Liver (tissue), 9 donors: ENCODE data around the gene MYRF. TPM values are rescaled to one million over a fixed set of nuclear protein-coding genes. Genes with fewer than 3 reads are reported as not detected.

Source experiments
- DNase-seq: peaks from one replicate; pipeline ENCODE4 v3.0.0-alpha.2; 2017; ENCODE audit warnings: low spot score
- H3K27ac ChIP-seq, 2 donors: one replicate each; pipeline ENCODE4 v1.7.0; 2013; ENCODE audit warnings: inconsistent platforms in 2 of 2, low read length in 2 of 2, control low read depth in 1 of 2, low read depth in 1 of 2, mild to moderate bottlenecking in 1 of 2
- H3K27me3 ChIP-seq, 4 donors: one replicate each; pipeline versions ENCODE4 v1.6.1 to v1.7.0; 2013; ENCODE audit warnings: low read length in 3 of 4, inconsistent platforms in 1 of 4, mild to moderate bottlenecking in 1 of 4, moderate library complexity in 1 of 4; ENCODE audit not compliant: control insufficient read depth in 4 of 4, insufficient read depth in 4 of 4
- H3K36me3 ChIP-seq, 4 donors: one replicate each; pipeline versions ENCODE4 v1.6.1 to v1.7.0; 2013; ENCODE audit warnings: low read length in 3 of 4, mild to moderate bottlenecking in 3 of 4, low read depth in 1 of 4, moderate library complexity in 1 of 4; ENCODE audit not compliant: control insufficient read depth in 4 of 4, insufficient read depth in 3 of 4
- H3K4me1 ChIP-seq, 4 donors: one replicate each; pipeline versions ENCODE4 v1.6.1 to v1.7.0; 2013; ENCODE audit warnings: low read length in 3 of 4, mild to moderate bottlenecking in 3 of 4, moderate library complexity in 1 of 4; ENCODE audit not compliant: control insufficient read depth in 4 of 4, insufficient read depth in 4 of 4
- H3K4me3 ChIP-seq, 3 donors: one replicate each; pipeline versions ENCODE4 v1.6.1 to v1.7.0; 2013; ENCODE audit warnings: low read length in 3 of 3, control low read depth in 1 of 3, low read depth in 1 of 3, mild to moderate bottlenecking in 1 of 3
- H3K9ac ChIP-seq, 2 donors: one replicate each; pipeline ENCODE4 v1.7.0; 2013; ENCODE audit warnings: low read length in 2 of 2, mild to moderate bottlenecking in 2 of 2, moderate library complexity in 2 of 2, control low read depth in 1 of 2, low read depth in 1 of 2
- H3K9me3 ChIP-seq, 4 donors: one replicate each; pipeline versions ENCODE4 v1.6.1 to v1.7.0; 2013; ENCODE audit warnings: low read length in 3 of 4; ENCODE audit not compliant: control insufficient read depth in 4 of 4
- ATF3 ChIP-seq: IDR thresholded peaks from 2 replicates; pipeline ENCODE4 v1.6.1; 2016; ENCODE audit warnings: antibody characterized with exemption
- CTCF ChIP-seq: fragments of 150-350 bp; IDR thresholded peaks from 2 replicates; pipeline ENCODE4 v1.5.1; 2017; ENCODE audit warnings: improper control_type of control experiment, low read depth, low read length; ENCODE audit not compliant: missing input control
- EGR1 ChIP-seq, 2 donors: IDR thresholded peaks; 2 replicates each; pipeline ENCODE4 v1.6.1; 2016 to 2018; ENCODE audit warnings: antibody characterized with exemption in 2 of 2, low read depth in 2 of 2
- FOXA1 ChIP-seq: IDR thresholded peaks from 2 replicates; pipeline ENCODE4 v1.6.1; 2016; ENCODE audit warnings: antibody characterized with exemption
- GABPA ChIP-seq, 2 donors: IDR thresholded peaks in 1 of 2; conservative IDR thresholded peaks in 1 of 2; 2 replicates each; pipeline ENCODE4 v1.6.1; 2016; ENCODE audit warnings: antibody characterized with exemption in 2 of 2, mild to moderate bottlenecking in 1 of 2, moderate library complexity in 1 of 2
- HNF4A ChIP-seq, 2 donors: conservative IDR thresholded peaks; 2 replicates each; pipeline ENCODE4 v1.6.1; 2016; ENCODE audit warnings: antibody characterized with exemption in 2 of 2, mild to moderate bottlenecking in 2 of 2
- HNF4G ChIP-seq: IDR thresholded peaks from 2 replicates; pipeline ENCODE4 v1.6.1; 2016; ENCODE audit warnings: antibody characterized with exemption
- JUND ChIP-seq, 2 donors: IDR thresholded peaks; 2 replicates each; pipeline ENCODE4 v1.6.1; 2016; ENCODE audit warnings: antibody characterized with exemption in 2 of 2
- MAX ChIP-seq: IDR thresholded peaks from 2 replicates; pipeline ENCODE4 v1.6.1; 2016; ENCODE audit warnings: antibody characterized with exemption
- NR2F2 ChIP-seq: IDR thresholded peaks from 2 replicates; pipeline ENCODE4 v1.6.1; 2016; ENCODE audit warnings: antibody characterized with exemption
- RAD21 ChIP-seq, 2 donors: IDR thresholded peaks; 2 replicates each; pipeline ENCODE4 v1.6.1; 2016; ENCODE audit warnings: antibody characterized with exemption in 2 of 2, mild to moderate bottlenecking in 2 of 2
- REST ChIP-seq: IDR thresholded peaks from 2 replicates; pipeline ENCODE4 v1.6.1; 2016; ENCODE audit warnings: antibody characterized with exemption, mild to moderate bottlenecking
- RXRA ChIP-seq, 2 donors: IDR thresholded peaks; 2 replicates each; pipeline ENCODE4 v1.6.1; 2017 to 2018; ENCODE audit warnings: antibody characterized with exemption in 2 of 2, mild to moderate bottlenecking in 1 of 2
- SP1 ChIP-seq: IDR thresholded peaks from 2 replicates; pipeline ENCODE4 v1.6.1; 2018; ENCODE audit warnings: antibody characterized with exemption, mild to moderate bottlenecking
- TAF1 ChIP-seq: conservative IDR thresholded peaks from 2 replicates; pipeline ENCODE4 v1.6.1; 2016; ENCODE audit warnings: antibody characterized with exemption, mild to moderate bottlenecking
- YY1 ChIP-seq: IDR thresholded peaks from 2 replicates; pipeline ENCODE4 v1.6.1; 2016; ENCODE audit warnings: antibody characterized with exemption, mild to moderate bottlenecking
- ZBTB33 ChIP-seq: IDR thresholded peaks from 2 replicates; pipeline ENCODE4 v1.6.1; 2016; ENCODE audit warnings: antibody characterized with exemption
- WGBS: extraction: QIAGEN DNeasy Blood & Tissue Kit; methylation state at CpG from one replicate; pipeline ENCODE4 v1.1.7; 2013; 5-methylcytosine and 5-hydroxymethylcytosine counted together
- polyA plus RNA-seq, 2 donors: library from polyadenylated mRNA; stranded (reverse) in 1 of 2; unstranded in 1 of 2; fragments of 200-250 nt in 1 of 2; fragments of >200 nt in 1 of 2; fragmentation: Nextera tagmentation in 1 of 2; extraction: Ambion mirVana in 1 of 2; gene quantifications; one replicate each; pipeline versions ENCODE4 v1.2.1 to v1.2.3, GENCODE V29; 2013 to 2015
- total RNA-seq, 2 donors: library from RNA; depleted of rRNA; stranded (reverse); fragments of >200 nt; gene quantifications; one replicate each; pipeline ENCODE4 v1.2.3, GENCODE V29; 2014
- donor health status: healthy.
- donor health status: healthy.
- donor health status: healthy.
- donor health status: healthy.
- donor health status: healthy.

The MYRF gene
- total and polyA plus RNA-seq, 4 donors = 3.5 to 6.5 (median 4.4) TPM

- Histone ChIP-seq H3K4me1 (no peaks in the 10 kb centered on the region), H3K4me3 (no peak overlapping the region), H3K9ac (no peak overlapping the region), H3K27ac (no peak overlapping the region), H3K27me3 (no peaks in the 10 kb centered on the region), H3K36me3 (no peaks in the 10 kb centered on the region), H3K9me3 (no peaks in the 10 kb centered on the region)
- TF ChIP-seq RAD21 (IDR thresholded peaks at IDR 0.05) (no peak), NR2F2 (no peak), JUND (IDR thresholded peaks at IDR 0.05) (no peak), ZBTB33 (no peak), GABPA (IDR thresholded peaks at IDR 0.05 in 1 of 2, conservative IDR thresholded peaks at IDR 0.05 in 1 of 2) (no peak), MAX (no peak), SP1 (no peak), HNF4G (no peak), FOXA1 (no peak), ATF3 (no peak), EGR1 (IDR thresholded peaks at IDR 0.05; ENCODE audit: low read depth in 2 of 2) (no peak), YY1 (no peak), CTCF (no peak), HNF4A (conservative IDR thresholded peaks at IDR 0.05) (no peak), RXRA (IDR thresholded peaks at IDR 0.05) (no peak), REST (no peak)
- DNase-seq = no peak
- WGBS = 94% methylated on average over 6 of the region's 6 CpGs
These were observed 39.6 kb upstream of the MYRF start for GRCh38 chr11:61712846-61713245.

- Histone ChIP-seq H3K27ac (no peak overlapping the region), H3K9ac (no peak overlapping the region), H3K9me3 (no peaks in the 10 kb centered on the region), H3K36me3 (no peaks in the 10 kb centered on the region), H3K27me3 (no peaks in the 10 kb centered on the region), H3K4me1 (no peaks in the 10 kb centered on the region), H3K4me3 (no peak overlapping the region)
- DNase-seq = no peak
- 82% methylated on average over 9 of the region's 9 CpGs for WGBS
- TF ChIP-seq CTCF (no peak), EGR1 (IDR thresholded peaks at IDR 0.05; ENCODE audit: low read depth in 2 of 2) (no peak), GABPA (IDR thresholded peaks at IDR 0.05 in 1 of 2, conservative IDR thresholded peaks at IDR 0.05 in 1 of 2) (no peak), SP1 (no peak), MAX (no peak), REST (no peak), TAF1 (no peak)
These were observed 39.0 kb upstream of the MYRF start for GRCh38 chr11:61713464-61713863.
